HUES64 (cell line): ENCODE data around the gene PHPT1.

Experiments
- H3K27ac ChIP-seq: 2 replicates; pipeline ENCODE4 v1.7.0; 2013; ENCODE audit warnings: low read depth, low read length, inconsistent platforms
- H3K27me3 ChIP-seq: 2 replicates; pipeline ENCODE4 v1.6.1; 2013; ENCODE audit warnings: mild to moderate bottlenecking, low read length; ENCODE audit not compliant: insufficient read depth
- H3K36me3 ChIP-seq: 2 replicates; pipeline ENCODE4 v1.6.1; 2013; ENCODE audit warnings: mild to moderate bottlenecking, low read length; ENCODE audit not compliant: insufficient read depth
- H3K4me1 ChIP-seq: 2 replicates; pipeline ENCODE4 v1.6.1; 2013; ENCODE audit warnings: mild to moderate bottlenecking, low read length, moderate library complexity; ENCODE audit not compliant: insufficient read depth
- H3K4me3 ChIP-seq: 2 replicates; pipeline ENCODE4 v1.5.1; 2013; ENCODE audit warnings: mild to moderate bottlenecking, low read length, moderate library complexity
- H3K9ac ChIP-seq: 2 replicates; pipeline ENCODE4 v1.6.1; 2013; ENCODE audit warnings: mild to moderate bottlenecking, low read depth, low read length
- H3K9me3 ChIP-seq: 2 replicates; pipeline ENCODE4 v1.6.1; 2013; ENCODE audit warnings: low read depth, low read length; ENCODE audit not compliant: insufficient read depth
- WGBS: fragments of 150-250, 120-280 bp; methylation state at CpG from one replicate; pipeline ENCODE4 v1.1.7; 2013; ENCODE audit warnings: missing lambda C conversion rate; 5-methylcytosine and 5-hydroxymethylcytosine counted together

The PHPT1 gene

DNA sequence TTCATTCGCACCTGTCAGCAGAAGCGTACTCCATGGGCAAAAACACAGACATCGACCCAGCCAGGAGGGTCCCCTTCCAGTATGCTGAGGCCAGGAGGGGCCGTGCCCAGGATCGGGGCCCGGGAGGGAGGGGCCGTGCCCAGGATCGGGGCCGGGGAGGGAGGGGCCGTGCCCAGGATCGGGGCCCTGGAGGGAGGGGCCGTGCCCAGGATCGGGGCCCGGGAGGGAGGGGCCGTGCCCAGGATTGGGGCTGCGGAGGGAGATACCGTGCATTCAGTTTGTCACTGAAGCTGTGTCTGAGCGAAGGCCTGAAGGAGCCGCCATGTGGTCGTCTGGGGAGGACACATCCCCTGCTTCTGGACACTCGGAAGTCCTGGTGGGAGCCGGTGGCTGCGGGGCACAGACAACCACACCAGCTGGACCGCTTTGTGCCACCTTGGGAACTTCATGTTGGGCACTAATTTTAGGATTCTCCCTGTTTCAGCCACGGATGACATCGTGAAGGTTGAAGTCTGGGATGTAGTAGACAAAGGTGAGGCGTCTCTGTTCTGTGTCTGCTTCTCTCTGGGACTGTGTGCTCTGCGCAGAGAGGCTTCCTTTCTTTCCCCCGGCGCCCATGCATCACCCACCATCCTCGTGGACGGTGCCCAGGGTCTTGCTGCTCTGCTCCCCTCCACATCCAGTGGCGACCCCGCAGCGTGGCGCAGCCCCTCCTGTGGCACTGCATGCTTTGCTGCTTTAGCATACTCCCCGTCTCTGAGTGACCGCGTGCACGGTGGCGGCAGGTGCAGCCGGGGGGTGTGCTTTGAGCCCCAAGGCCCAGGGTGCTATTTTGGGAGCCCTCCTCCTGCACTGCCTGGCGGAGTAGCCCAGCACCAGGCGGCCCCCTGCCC lies 23.7 kb upstream of the PHPT1 start:
- Histone ChIP-seq H3K4me1 (no peaks in the 10 kb centered on the region), H3K9me3 (no peaks in the 10 kb centered on the region), H3K4me3 (no peak overlapping the region), H3K9ac (no peak overlapping the region), H3K27ac (no peak overlapping the region), H3K36me3 (peaks cover 63% of the 10 kb centered on the region), H3K27me3 (no peaks in the 10 kb centered on the region)
- 93% methylated on average over 44 of the region's 44 CpGs for WGBS

DNA sequence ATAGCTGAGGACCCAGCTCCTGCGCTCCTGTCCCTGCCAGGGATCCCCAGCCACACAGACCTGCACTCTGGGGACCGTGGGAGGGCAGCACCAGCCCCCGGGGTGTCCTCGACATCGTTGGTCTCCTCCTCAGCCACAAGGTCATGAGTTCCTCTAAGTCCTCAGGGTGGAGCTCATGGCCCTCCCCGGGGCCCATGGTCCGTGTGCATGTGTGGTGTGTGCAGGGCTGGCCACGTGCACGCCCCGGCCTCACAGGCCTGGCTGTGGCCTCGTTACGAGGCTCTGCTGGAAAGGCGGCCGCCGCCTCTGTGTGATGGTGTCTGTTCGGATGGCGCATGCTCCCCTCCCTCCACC lies 23.0 kb upstream of the PHPT1 start:
- WGBS = 97% methylated on average over 17 of the region's 17 CpGs
- H3K9ac ChIP-seq = no peak overlapping the region
- H3K36me3 ChIP-seq = peaks cover 70% of the 10 kb centered on the region

GRCh38 chr9:136826703-136827582 lies 22.3 kb upstream of the PHPT1 start:
- 97% methylated on average over 24 of the region's 24 CpGs for WGBS
- peaks cover 77% of the 10 kb centered on the region for H3K36me3 ChIP-seq

More for the DNA sequence above, 23.0 kb upstream of the PHPT1 start:
- no peaks in the 10 kb centered on the region for H3K27me3 ChIP-seq
- H3K4me1 ChIP-seq = no peaks in the 10 kb centered on the region
- H3K27ac ChIP-seq = no peak overlapping the region
- H3K9me3 ChIP-seq = no peaks in the 10 kb centered on the region
- no peak overlapping the region for H3K4me3 ChIP-seq

DNA sequence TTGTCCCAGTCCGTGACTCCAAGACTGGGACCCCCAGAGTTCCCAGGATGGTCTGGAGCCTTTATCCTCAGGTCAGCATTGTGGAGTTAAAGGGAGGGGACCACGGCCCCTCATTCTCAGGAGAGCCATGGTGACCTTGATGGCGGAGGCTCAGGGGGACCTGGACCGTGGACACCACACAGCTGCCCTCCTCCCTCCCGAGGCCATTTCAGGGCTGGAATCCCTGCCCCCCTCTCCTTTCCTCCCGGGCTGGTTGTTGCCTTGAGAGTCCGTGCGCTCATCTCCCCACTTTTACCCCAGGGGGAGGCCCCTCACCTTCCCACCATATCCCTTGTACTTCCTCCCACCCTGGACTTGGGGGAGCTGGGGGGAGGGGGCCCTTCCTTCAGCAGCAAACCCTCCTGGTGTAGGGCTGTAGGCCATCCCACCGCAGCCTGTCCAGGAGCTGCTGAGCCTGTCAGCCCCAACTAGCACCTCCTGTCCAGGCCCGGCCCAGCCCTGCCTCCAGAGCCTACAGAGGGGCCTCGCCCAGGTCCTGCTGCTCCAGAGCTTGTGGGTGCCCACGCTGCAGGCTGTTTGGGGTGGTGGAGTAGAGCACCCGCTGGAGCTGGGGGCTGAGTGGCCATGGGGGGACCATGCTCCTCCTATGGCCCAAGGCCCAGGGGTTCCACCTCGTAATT lies 21.3 kb upstream of the PHPT1 start:
- no peak overlapping the region for H3K4me3 ChIP-seq
- no peak overlapping the region for H3K27ac ChIP-seq
- 95% methylated on average over 14 of the region's 14 CpGs for WGBS
- H3K27me3 ChIP-seq = no peaks in the 10 kb centered on the region
- H3K9ac ChIP-seq = no peak overlapping the region
- H3K4me1 ChIP-seq = no peaks in the 10 kb centered on the region
- no peaks in the 10 kb centered on the region for H3K9me3 ChIP-seq
- H3K36me3 ChIP-seq = peaks cover 86% of the 10 kb centered on the region

More at GRCh38 chr9:136826703-136827582, 22.3 kb upstream of the PHPT1 start:
- Histone ChIP-seq H3K27me3 (no peaks in the 10 kb centered on the region), H3K9ac (no peak overlapping the region), H3K27ac (no peak overlapping the region), H3K4me1 (no peaks in the 10 kb centered on the region), H3K4me3 (no peak overlapping the region), H3K9me3 (no peaks in the 10 kb centered on the region)

DNA sequence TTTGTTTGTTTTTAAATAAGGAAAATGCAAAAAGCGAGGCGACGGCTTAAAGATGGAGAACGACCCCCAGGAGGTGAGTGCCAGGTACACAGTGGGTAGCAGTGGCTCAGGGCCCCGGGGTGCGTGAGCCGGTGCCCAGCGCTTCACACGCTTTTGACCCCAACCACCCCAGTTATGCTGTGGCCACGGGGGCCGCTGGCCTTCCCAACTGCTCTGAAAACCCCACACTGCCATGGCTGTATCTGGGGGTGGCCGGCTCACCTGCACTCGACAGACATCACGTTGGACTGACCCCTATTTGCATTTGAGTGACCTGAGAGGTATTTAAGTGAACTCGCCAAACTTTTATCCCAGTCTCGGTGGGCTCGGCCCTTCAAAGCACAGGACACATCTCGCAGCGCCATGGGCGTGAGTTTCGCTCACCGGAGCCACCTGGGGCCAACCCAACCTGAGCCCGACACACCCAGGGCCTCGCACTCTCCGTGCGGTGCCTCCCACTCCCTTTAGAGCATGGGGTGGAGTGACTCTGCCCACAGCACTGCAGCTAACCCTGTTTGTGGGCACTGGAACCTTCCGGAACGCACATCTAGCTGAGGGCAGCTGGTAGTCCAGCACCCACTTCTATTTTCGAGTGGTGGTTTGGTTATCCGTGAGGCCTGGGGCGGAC lies 20.6 kb upstream of the PHPT1 start:
- Histone ChIP-seq H3K4me1 (no peaks in the 10 kb centered on the region), H3K9ac (no peak overlapping the region), H3K27ac (no peak overlapping the region), H3K36me3 (peaks cover 81% of the 10 kb centered on the region), H3K27me3 (no peaks in the 10 kb centered on the region), H3K9me3 (no peaks in the 10 kb centered on the region), H3K4me3 (no peak overlapping the region)
- 95% methylated on average over 31 of the region's 31 CpGs for WGBS

- Histone ChIP-seq H3K36me3 (peaks cover 75% of the 10 kb centered on the region), H3K9ac (no peak overlapping the region), H3K27ac (no peak overlapping the region), H3K4me3 (no peak overlapping the region), H3K9me3 (no peaks in the 10 kb centered on the region), H3K27me3 (no peaks in the 10 kb centered on the region), H3K4me1 (no peaks in the 10 kb centered on the region)
- 93% methylated on average over 14 of the region's 14 CpGs for WGBS
These were observed 19.8 kb upstream of the PHPT1 start for GRCh38 chr9:136829412-136829811.

- H3K4me3 ChIP-seq = no peak overlapping the region
- no peaks in the 10 kb centered on the region for H3K9me3 ChIP-seq
- no peak overlapping the region for H3K9ac ChIP-seq
- H3K36me3 ChIP-seq = peaks cover 67% of the 10 kb centered on the region
- no peaks in the 10 kb centered on the region for H3K27me3 ChIP-seq
- WGBS = 94% methylated on average over 41 of the region's 41 CpGs
- no peak overlapping the region for H3K27ac ChIP-seq
- no peaks in the 10 kb centered on the region for H3K4me1 ChIP-seq
These were observed 19.0 kb upstream of the PHPT1 start for GRCh38 chr9:136829981-136830885.

- no peak overlapping the region for H3K9ac ChIP-seq
- no peaks in the 10 kb centered on the region for H3K4me1 ChIP-seq
- no peaks in the 10 kb centered on the region for H3K9me3 ChIP-seq
- H3K4me3 ChIP-seq = no peak overlapping the region
- WGBS = 96% methylated on average over 30 of the region's 30 CpGs
- H3K36me3 ChIP-seq = peaks cover 59% of the 10 kb centered on the region
- H3K27ac ChIP-seq = no peak overlapping the region
- H3K27me3 ChIP-seq = no peaks in the 10 kb centered on the region
These were observed 18.0 kb upstream of the PHPT1 start for GRCh38 chr9:136831002-136831719.

DNA sequence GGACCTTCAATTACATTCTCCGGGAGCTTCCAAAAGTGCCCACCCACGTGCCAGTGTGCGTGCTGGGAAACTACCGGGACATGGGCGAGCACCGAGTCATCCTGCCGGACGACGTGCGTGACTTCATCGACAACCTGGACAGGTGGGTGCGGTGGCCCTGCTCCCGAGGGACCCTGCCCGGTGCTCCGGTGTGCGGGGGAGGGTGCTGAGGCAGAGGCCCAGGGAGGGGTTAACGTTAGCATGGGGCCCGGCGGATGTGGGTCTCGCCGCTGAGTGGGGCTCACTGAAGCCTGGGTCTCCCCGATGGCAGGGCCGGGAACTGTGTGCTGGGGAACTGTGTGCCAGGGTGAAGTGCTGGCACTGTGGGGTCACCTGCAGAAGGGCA lies 17.5 kb upstream of the PHPT1 start:
- Histone ChIP-seq H3K4me3 (no peak overlapping the region), H3K36me3 (peaks cover 56% of the 10 kb centered on the region)
- 95% methylated on average over 23 of the region's 23 CpGs for WGBS

More for the DNA sequence above, 17.5 kb upstream of the PHPT1 start:
- Histone ChIP-seq H3K4me1 (no peaks in the 10 kb centered on the region), H3K27ac (no peak overlapping the region), H3K9ac (no peak overlapping the region), H3K27me3 (no peaks in the 10 kb centered on the region), H3K9me3 (no peaks in the 10 kb centered on the region)
